GM21717 (cell line): ENCODE results near the gene ENPP7.

ENCODE experiments used
- ATAC-seq: cut with Tn5 transposase; IDR thresholded peaks from one replicate; pipeline ENCODE4 v1.9.1; 2021; ENCODE audit warnings: mild to moderate bottlenecking, moderate library complexity; ENCODE audit not compliant: unreplicated experiment

ENPP7 gene, protein sequence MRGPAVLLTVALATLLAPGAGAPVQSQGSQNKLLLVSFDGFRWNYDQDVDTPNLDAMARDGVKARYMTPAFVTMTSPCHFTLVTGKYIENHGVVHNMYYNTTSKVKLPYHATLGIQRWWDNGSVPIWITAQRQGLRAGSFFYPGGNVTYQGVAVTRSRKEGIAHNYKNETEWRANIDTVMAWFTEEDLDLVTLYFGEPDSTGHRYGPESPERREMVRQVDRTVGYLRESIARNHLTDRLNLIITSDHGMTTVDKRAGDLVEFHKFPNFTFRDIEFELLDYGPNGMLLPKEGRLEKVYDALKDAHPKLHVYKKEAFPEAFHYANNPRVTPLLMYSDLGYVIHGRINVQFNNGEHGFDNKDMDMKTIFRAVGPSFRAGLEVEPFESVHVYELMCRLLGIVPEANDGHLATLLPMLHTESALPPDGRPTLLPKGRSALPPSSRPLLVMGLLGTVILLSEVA

DNA sequence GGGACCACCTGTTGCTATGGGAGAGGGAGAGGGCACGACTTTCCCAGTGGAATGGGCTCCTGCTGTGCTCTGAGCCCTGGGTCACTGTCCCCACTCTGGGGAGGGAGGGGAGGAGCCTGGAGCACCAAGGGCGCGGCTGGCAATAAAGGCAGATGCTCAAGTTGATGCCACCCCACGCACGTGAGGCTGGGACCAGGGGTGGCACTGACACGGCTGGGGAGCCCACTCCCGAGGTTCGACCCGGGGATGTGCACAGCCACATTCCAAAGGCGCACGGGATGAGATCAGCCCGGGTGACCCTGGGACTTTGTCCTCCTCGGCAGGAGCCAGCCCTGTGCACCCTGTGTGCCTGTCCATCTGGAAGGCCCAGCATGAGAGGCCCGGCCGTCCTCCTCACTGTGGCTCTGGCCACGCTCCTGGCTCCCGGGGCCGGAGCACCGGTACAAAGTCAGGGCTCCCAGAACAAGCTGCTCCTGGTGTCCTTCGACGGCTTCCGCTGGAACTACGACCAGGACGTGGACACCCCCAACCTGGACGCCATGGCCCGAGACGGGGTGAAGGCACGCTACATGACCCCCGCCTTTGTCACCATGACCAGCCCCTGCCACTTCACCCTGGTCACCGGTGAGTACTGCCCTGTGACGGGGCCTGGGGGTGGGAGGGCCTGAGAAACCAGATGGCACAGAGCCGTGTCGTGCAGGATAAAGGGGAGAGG lies at the start of gene ENPP7:
ENPP7 (plus strand) TSS at position 175 of the 715 bp plus-strand sequence; CDS start at position 372, 197 bp downstream.
- ATAC-seq: no peak

DNA sequence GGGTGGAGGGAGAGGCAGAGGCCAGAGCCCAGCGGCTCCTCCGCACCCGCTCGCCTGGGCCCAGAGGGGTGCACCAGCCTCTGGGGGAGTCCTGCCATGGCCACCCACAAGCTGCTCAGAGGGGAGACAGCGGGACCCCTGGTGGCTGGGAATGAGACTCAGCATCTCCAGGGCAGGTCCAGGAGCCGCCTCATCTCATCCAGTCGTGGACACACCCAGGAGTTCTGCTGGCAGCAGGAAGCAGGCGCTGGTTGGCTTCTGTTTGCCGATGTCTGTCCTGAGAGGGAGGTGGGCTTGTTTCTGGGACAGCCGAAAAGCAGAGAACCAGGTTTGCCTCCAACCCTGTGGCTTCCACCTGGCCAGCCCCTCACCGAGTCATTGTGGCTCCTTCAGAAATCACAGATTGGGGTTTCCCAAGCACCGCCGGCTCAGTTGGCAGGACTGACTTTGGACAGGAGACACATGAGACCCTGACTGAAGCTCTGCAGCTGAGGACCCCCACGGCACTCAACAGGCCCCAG lies 49.6 kb upstream of the ENPP7 start:
- no peak for ATAC-seq

DNA sequence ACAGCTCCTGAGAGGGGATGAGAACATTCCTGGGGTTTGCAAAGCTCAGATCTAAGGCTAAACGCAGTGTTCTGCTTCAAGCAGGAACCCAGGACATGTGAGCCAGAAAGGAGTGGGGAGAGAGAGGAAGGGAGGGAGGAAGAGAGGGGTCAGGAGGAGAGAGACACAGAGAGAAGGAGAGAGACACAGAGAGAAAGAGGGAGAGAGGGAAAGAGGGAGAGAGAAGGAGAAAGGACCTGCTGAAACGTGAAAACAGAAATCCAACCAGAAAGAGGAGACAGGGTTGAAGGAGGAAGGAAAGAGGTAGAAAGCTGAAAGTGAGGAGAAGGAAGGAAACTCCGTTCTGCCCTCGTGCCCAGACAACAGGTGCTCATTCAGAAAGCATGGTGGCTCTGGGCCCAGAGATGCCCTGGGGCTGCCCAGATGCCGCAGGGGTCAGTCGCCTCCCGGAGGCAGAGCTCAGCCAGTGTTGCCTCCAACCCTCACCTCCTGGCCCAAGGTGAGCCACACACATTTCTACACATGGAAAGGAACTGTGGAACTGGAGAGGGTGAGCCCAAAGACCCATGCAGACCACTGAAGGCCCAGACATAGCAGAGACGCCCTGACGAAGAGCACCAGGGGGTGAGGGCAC lies 49.0 kb upstream of the ENPP7 start:
- ATAC-seq: no peak

DNA sequence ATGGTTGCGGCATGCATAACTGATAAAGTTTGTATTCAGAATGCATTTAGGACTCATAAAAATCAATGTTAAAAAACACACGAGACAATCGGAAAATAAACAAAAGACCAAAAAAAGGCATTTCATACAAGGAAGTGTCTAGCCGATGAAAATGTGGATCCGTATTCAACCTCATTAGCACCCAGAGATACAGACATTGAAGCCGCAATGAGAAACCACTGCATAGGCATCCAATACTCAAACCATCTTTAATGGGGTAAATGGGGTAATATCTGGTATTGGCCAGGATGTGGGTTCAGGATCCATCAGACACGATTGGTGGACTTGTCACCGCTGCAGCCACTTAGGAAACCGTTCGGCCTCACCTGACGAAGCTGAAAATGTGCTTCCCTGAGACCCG lies 47.4 kb upstream of the ENPP7 start:
- ATAC-seq: no peak

DNA sequence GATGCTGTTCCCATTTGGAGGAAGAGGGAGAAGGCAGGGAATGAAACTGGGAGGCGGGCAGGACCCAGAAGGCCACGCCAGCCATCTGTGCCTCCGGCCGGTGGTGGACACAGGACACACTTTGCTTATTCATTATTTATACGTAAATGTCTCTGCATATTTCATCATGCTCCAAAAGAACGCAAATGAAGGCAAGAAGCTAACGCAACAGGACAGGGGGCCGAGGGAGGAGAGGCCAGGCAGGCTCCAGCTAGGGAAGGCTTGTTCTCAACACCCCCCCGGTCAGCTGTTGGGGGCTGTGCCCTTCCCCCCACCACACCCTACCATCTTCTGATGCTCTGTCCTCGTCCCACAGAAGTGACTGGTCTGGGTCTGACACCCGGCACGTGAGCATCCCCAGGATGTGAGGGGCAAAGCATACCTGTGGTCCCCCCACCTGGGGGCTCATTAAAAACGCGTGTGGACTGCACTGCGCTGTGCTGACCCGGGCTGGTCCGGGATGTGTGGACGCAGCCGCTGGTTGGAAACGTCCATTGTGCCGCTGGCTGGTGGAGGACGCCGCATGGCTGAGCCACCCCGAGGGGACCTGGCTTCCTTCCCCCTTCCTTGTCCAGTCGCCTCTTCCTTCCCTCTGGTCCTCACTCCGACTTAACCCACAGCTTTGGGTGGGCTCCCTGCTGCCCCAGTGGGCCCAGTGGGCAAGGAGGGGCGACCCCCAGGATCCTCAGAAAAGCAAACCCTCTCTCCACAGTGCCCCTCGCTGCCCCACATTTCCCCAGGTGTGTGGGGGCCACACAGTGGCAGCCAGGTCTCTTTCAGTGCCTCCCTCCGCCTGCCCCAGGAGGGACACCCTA lies 46.4 kb upstream of the ENPP7 start:
- no peak for ATAC-seq

DNA sequence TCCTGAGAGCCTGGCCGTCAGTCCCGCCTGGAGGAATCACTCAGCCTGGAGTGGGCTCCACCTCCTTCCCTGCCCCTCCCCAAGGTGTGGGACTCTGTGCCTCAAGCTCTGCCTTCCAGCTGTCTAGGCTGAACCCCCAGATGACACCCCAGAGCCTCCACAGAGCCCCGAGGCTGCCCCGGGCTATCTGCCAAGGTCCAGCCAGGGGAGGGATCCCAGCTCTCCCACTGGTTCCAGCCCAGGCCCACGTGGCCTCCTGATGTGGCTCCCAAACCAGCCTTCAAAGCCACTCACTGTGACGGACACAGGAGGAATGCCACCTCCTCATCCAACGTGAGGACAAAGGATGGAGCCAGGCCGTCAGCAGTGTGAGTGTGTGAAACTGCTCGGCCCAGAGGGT lies 45.6 kb upstream of the ENPP7 start:
- ATAC-seq: no peak

DNA sequence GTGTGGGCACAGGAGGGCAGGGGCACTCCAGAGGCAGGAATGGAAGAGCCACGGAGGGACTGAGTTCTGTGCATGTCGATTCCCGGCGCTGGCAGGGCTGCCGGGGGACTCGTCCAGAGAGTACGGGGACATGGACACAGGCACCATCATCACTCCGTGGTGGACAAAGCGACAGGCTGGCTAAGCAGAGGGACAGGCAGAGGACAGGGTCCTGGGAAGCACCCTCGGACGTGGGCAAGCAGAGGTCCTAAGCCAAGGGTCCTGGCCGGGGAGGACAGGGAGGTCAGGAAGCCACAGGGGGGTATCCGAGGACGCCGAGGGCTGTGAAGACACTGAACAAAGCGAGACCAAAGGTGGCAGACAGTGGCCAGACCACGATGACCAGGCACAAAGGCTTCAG lies 44.3 kb upstream of the ENPP7 start:
- no peak for ATAC-seq

DNA sequence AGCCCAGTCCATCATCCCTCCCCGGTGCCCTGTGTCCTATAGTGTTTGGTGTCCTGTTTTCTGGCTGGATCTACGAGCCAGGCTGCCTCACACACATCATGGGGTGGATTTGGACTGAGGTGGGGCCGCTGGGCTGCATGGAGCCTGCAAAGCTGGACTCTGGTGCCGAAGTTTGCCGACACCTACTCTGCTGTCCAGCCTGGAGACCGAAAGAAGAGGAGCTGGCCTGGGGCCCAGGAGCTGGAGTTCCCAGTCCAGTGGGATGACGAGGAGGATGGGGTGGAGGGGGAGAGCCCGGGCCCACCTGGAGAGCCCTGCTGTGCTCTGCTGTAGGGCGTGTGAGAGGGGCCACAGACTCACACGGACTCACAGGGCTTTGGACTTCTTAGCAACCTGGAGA lies 40.3 kb upstream of the ENPP7 start:
- ATAC-seq: no peak

DNA sequence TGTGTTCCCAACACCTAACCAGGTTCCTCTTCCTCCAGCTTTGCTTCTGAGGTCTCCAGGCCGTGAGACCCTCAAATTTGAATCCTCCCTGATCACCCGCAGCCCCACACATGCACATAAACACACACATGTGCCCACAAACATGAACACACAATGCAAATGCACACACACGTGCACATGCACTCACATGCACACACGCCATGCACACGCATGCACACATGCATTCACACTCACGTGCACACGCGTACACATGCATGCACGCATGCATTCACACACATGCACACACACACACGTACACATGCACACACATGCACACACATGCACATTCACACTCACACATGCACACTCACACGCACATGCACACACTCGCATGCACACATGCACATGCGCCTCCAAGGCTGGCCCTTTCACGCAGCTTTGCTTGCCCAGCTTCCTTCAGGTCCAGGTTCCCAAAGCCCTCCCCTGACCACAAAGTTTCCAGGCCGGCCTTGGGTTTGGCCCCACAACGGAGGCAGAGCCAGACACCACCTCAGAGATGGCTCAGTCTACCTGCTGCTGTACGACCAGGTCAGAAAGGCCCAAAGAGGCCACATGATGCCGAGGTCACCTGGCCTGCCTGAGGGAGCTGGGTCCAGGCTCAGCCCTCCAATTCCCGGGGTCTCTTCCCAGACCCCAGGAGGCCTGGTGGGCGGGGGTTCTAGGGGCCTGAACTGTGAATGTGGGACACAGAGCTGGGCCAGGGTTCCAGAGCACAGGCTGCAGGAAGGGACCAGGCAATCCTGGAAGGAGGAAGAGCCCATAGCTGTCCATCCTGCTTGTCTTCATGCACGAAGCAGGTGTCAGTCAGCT lies 39.5 kb upstream of the ENPP7 start:
- ATAC-seq: no peak

DNA sequence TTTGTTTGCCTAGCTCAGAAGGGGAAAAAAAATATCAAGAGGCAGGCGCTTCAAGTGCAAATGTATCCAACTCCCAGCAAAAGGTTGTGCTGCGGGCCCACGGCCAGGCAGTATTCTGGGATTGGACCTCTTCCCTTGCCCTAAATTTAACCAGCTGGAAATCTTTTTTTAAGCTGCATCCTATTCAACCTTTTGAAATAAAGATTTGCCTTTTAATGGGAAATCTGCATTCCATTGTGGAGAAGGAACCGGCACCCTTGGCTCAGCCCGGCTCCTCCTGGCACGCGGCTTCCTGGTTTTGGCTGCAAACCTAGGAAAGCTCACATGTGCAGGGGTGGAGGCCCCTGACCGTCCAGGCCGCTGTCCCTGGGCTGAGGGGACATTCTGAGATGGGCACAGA lies 38.8 kb upstream of the ENPP7 start:
- no peak for ATAC-seq

DNA sequence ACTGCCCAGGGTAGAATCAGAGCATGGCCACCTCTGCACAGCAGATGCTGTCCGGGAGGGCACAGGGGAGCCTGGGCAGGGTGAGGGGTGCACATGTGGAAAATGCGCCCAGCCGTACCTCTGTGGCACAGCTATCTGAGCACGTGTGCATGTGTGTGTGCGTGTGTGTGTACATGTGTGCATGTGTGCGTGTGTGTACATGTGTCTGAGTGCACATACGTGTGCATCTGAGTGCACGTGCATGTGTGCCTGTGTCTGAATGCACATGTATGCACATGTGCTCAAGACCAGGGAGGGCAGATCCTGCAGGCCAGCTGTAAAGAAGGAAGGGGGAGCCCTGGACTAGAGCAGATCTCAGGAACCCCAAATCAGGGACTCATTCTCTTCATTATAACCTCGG lies 37.3 kb upstream of the ENPP7 start:
- ATAC-seq: no peak

DNA sequence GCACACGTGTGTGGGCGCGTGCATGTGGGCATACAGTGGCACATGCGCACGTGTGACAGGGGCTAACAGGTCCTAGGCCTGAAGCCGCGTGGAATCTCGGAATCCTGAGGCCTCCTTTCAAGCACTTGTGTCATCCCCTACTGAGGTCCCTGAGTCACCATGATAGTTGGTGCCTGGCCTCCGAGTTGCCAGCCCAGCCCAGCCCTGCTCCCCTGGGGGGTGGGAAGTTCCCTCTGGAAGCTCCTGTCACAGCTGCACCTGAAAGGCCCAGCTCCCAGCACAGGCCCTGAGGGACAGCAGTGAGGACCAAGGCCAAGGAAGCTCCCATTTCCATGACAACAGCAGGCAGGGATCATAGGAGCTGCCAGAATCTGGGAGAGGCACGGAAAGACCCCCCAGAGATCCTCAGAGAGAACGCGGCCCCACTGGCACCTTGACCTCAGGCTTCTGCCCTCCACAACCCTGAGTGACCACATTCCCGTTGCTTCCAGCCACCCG lies 35.4 kb upstream of the ENPP7 start:
- ATAC-seq: no peak

DNA sequence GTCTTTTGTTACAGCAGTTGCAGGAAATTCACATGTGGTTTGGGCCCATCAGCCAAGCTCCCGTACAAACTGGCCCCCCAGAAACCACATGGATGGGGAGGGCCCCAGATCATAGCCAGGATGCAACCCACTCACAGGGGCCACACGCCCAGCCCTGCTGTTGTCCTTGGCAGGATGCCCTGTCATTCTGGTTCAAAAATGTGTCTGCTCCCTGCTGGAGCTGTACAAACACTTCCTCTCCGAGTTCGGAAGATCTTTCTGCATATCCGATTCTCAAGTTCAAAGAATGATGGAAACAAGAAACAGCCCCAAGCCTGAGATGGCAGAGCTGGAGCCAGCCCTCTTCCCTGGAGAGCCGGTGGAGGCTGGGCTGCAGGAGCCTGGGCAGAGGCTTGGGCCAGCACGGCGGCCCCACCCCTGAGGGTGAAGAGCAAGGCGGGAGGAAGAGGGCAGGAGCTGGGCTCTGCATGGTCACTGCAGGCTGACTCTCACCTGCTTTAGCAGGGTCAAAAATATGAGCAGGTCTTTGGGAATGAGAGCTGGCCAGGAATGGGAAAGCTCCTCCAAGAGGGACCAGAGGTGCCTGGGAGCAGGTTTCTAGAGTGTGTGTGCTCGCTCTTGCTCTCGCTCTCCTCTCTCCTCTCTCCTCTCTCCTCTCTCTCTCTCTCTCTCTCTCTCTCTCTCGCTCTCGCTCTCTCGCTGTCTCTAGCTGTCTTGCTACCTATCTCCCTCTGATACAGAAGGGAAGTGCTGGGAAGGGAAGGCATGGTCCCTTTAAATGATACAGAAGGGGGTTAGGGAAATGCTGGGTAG lies 34.7 kb upstream of the ENPP7 start:
- ATAC-seq: no peak

DNA sequence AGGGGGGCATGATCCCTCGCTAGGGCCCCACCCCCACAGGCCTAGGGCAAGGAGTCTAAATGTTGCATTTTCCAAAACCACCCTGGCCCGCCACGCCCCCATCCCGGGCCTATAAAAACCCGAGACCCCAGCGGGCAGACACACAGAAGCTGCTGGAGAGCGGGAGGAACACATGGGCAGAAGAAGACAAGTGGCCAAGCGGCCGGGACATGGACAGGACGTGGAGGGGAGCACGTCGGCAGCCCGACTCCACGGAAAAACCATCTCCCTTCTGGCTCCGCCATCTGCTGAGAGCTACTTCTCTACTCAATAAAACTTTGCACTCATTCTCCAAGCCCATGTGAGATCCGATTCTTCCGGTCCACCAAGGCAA lies 34.1 kb upstream of the ENPP7 start:
- no peak for ATAC-seq

DNA sequence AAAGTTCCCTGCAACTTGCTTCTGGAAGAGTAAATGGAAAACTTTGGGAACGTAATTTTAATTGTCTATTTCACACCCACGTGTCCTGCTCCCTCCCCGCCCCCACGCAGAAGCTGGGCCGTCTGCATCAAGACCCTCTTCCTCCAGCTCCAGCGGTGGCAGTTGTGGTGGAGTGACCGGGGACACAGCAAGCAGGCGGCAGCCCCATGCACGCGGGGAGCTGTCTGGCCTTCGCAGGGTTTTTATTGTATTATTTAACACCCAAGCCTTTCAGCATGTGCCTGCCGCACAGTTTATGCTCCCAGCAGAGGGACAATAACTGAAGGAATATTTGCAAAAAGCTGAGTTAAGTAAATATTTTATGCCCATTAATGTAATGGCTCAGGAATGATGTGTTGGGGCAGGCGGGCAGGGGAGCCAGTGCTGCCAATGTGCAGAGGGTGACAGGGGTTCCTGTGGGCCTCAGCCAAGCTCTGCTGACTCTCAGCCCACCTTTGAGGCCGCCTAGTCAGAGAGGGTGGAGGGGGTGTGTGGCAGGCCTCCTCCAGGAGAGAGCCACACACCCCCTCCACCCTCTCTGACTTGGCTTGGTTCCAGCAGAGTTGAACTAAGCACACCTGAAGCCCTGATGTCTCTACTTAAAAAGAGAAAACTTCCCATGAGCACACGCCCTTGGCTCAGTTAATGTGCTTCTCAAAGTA lies 32.4 kb upstream of the ENPP7 start:
- no peak for ATAC-seq

DNA sequence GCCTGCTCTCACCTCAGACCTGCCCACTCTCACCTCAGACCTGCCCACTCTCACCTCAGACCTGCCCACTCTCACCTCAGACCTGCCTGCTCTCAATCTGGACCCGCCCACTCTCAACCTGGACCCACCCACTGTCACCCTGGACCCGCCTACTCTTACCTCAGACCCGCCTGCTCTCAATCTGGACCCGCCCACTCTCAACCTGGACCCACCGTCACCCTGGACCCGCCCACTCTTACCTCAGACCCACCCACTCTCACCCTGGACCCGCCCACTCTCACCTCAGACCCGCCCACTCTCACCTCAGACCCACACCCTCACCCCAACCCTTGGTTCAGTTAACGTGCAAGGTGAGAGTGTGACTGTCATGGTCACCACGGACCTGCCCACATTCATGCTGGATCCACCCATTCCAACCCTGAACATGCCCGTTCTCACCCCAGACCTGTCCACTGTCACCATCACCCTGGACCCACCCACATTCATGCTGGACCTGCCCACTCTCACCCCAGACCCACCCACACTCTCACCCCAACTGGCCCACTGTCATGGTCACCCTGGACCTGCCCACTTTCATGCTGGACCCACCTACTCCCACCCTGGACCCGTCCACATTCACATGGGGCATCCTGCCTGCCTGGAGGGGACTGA lies 31.2 kb upstream of the ENPP7 start:
- ATAC-seq: no peak

DNA sequence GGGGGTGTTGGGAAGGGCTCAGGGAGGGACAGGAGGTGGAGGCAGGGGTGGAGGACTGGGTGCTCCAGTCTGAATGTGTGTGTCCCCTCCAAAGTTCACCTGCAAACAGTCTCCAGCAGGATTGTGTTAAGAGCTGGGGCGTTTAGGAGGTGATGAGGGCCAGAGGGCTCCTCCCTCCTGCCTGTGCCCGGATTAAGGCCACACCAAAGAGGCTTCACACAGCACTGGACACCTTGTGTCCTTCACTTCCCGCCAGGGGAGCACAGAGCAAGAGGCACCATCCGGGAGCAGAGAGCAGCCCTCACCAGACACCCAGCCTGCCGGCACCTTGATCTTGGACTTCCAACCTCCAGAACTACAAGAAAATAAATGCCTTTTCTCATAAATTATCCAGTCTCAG lies 30.2 kb upstream of the ENPP7 start:
- no peak for ATAC-seq

DNA sequence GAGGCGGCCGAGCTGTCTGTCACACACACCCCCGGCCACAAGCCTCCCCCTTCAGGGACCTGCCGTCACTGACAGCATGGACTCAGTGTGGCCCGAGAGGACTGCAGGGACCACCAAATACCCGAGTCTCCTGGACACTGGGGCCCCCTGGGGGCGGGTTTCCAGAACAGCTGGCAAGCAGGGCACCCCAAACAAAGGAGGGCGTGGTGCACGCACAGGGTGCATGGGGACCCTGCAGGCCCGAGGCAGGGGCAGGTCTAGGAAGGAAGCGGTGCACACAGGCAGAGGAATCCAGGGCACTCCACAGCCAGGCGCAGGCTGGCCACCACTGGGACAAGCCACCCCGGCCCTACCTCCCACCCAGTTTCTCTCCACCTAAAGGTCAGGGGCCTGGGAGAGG lies 28.7 kb upstream of the ENPP7 start:
- ATAC-seq: no peak
